Subcutaneous adipose tissue (tissue), 4 donors: ENCODE results near the gene VTI1A. TPM values are rescaled to one million over a fixed set of nuclear protein-coding genes. Genes with fewer than 3 reads are reported as not detected.

Experiments
- total RNA-seq, 4 donors: library from RNA; depleted of rRNA; stranded (reverse); fragments of >200 nt; gene quantifications; one replicate each; pipeline ENCODE4 v1.1.0, GENCODE V29; 2016
- TF ChIP-seq, protein P1 (sequence below): fragments of 450-650 bp; IDR thresholded peaks from one replicate; pipeline ENCODE4 v1.5.1; 2016; ENCODE audit warnings: low read depth, mild to moderate bottlenecking, control low read depth, antibody characterized with exemption, moderate library complexity

Gene VTI1A
- total RNA-seq, 4 donors from 2014 or later: 48.4 to 70.3 (median 61.9) TPM

DNA sequence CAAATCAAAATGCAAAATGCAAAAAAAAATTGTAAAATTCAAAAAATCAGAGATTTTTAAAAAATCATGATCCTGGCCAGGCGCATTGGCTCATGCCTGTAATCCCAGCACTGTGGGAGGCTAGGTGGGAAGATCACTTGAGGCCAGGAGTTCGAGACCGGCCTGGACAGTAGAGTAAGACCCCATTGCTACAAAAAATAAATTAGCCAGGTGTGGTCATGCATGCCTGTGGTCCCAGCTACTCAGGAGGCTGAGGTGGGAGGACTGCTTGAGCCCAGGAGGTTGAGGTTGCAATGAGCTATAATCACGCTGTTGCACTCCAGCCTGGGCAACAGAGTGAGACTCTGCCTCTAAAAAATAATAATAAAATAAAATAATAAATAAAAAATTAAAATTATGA, 347.2 kb downstream of the VTI1A start:
- TF ChIP-seq, protein P1, sequence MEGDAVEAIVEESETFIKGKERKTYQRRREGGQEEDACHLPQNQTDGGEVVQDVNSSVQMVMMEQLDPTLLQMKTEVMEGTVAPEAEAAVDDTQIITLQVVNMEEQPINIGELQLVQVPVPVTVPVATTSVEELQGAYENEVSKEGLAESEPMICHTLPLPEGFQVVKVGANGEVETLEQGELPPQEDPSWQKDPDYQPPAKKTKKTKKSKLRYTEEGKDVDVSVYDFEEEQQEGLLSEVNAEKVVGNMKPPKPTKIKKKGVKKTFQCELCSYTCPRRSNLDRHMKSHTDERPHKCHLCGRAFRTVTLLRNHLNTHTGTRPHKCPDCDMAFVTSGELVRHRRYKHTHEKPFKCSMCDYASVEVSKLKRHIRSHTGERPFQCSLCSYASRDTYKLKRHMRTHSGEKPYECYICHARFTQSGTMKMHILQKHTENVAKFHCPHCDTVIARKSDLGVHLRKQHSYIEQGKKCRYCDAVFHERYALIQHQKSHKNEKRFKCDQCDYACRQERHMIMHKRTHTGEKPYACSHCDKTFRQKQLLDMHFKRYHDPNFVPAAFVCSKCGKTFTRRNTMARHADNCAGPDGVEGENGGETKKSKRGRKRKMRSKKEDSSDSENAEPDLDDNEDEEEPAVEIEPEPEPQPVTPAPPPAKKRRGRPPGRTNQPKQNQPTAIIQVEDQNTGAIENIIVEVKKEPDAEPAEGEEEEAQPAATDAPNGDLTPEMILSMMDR: no peak

DNA sequence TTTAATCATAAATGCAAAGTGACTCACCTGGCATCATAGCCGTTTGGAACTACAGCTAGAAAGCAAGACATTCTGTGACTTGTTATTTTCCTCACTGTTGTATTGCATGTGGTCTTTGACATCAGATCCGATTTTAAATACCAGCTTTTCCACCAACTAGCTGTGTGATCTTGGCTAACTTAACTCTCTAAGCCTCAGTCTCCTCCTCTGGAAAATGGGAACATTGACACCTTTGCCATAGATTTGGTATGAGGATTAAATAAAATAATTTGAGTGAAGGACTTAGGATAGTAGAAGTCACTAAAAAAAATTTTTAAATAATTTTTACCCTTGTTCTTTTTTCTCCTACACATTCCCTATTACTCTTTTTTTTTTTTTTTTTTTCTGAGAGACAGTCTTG, 348.1 kb downstream of the VTI1A start:
- TF ChIP-seq, protein P1: no peak

DNA sequence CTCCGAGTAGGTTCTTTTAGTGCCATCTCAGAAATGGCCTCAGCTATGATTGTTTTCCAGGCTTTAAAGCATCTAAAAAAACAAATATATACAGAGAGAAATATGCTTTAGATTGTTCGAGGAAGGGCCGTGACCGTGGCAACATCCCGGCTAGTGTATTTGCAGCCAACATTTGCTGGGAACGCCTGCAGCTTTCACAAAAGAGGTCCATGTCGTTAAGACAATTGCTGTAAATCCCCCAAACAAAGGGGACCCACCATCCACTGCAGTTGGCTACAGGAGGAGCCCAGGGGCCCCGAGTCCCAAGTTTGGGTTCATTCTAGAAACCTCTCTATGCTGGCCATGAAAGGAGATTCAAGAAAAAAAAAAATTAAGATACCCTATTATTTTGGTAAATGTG, 350.2 kb downstream of the VTI1A start:
- TF ChIP-seq, protein P1: no peak

DNA sequence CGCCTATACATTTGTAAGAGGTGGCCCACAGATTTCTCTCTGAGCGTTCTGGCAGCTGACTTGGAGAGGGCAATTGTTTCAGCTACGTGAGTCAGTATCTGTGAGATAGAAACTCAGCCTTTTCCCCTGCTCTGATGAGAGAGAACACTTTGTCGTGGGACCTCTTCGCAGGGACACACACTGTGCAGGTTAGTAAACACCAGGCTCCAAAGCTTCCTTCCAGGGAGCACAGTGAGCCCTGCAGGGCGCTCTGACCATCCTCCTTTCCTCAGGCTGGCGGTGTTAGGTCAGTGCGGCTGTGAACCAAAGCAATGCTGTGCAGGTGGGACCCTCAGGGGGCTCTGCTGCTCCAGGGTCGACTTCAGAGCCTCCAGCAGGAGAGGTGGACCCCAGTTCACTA, 350.8 kb downstream of the VTI1A start:
- TF ChIP-seq, protein P1: no peak

DNA sequence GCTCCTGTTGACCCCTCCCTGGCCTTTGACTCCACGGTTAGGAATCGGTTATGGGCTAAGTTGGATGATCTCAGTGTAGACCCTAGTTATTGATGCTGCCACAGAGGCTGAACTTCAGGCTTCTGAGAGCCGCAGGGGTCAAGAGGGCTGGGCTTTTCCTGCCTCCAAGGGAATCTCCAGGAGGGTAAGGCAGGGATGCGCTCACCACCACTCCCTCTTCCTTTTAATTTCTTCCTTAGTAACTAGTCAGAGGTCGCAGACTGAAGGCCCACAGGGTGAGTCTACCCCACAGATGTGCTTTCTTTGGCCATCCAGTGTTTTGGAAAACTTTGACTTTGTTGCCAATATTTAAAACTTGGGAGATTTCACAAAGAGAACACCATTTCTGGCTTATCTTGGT, 352.0 kb downstream of the VTI1A start:
- TF ChIP-seq, protein P1: no peak

DNA sequence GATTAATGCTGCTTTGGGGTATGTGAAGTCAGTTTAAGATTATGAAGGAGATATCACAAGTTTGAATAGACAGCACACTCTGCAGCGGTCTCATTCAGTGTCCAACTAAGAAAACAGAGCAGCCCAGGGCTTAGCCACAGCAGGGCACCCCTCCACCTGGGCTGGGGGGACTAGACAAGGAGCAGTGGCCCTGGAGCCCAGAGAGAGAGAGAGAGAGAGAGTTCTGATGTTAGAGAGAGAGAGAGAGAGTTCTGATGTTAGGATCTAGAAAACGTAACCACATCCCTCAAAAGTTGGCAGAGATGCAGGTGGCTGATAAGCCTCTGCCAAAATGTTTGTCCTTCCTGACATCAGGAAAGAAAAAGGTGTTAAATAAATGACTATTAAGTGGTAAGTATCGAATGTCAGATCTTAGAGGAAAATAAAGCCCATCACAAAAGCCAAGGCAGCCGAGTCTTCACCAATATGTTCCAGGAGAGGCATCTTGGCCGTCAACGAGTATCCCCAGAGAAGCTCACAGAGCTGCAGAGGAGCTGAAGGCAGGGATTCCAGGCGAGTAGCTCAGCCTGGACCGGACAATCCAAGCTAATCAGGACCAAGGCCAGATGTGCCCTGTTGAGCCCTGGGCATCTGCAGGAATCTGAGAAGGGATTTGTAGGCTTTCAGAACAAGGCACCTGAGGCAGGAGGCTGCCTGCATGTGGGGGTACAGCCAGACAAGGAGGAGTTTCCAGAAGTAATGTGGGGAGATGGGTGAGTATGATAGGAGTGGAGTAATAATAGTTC, 352.9 kb downstream of the VTI1A start:
- TF ChIP-seq, protein P1: no peak

DNA sequence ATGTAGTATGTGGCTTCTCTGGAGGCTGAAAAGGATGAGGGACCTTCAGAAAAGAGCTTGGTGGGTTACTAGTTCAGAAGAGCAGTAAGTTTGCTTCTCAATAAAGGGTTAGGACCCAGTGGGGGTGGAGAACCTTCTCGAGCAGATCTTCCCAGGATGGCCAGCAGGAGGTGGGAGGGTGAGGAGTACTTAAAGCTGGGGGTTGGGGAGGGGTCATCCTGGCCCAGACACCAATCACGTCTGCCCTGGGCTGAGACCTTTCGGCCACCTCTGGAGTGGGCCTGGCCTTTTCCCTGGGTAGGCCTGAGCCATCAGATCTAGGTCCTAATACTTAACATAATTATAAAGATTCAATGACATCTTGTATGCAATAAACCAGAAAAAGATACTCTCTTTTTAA, 354.0 kb downstream of the VTI1A start:
- TF ChIP-seq, protein P1: no peak
